HFF-Myc (cell line): ENCODE results near the gene DNAJC5.

ENCODE experiments used
- DNase-seq: peaks from one replicate; pipeline ENCODE4 v3.0.0-alpha.2; 2011; ENCODE audit warnings: low read depth; ENCODE audit errors: extremely low read depth
- H3K4me3 ChIP-seq: replicated peaks from 2 replicates; pipeline ENCODE4 v1.5.1; 2011; ENCODE audit warnings: low read depth, mild to moderate bottlenecking, control low read depth, low read length
- TF ChIP-seq, protein P1 (sequence below): IDR thresholded peaks from 2 replicates; pipeline ENCODE4 v1.5.1; 2012; ENCODE audit warnings: mild to moderate bottlenecking, low read depth, low read length, control low read depth; ENCODE audit errors: missing control alignments

DNAJC5 gene

DNA sequence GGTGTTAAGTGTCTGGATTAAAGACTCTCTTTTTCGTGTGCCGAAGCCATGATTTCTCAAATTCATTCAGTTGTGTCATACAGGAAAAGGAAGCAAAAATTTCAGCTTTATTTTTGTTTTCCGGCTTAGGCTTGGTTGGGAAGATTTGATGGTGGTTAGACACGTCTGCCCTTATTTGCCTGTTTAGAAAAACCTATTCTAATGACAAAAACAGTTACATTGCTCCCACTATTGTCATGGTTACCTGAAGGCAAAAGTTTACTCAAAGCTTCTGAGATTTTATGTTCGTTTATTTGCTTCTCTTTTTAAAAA, 982 bp downstream of the DNAJC5 start:
- peak overlapping the region; percentile 60 for H3K4me3 ChIP-seq
- no peak for DNase-seq
- TF ChIP-seq, protein P1, sequence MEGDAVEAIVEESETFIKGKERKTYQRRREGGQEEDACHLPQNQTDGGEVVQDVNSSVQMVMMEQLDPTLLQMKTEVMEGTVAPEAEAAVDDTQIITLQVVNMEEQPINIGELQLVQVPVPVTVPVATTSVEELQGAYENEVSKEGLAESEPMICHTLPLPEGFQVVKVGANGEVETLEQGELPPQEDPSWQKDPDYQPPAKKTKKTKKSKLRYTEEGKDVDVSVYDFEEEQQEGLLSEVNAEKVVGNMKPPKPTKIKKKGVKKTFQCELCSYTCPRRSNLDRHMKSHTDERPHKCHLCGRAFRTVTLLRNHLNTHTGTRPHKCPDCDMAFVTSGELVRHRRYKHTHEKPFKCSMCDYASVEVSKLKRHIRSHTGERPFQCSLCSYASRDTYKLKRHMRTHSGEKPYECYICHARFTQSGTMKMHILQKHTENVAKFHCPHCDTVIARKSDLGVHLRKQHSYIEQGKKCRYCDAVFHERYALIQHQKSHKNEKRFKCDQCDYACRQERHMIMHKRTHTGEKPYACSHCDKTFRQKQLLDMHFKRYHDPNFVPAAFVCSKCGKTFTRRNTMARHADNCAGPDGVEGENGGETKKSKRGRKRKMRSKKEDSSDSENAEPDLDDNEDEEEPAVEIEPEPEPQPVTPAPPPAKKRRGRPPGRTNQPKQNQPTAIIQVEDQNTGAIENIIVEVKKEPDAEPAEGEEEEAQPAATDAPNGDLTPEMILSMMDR, result no peak

DNA sequence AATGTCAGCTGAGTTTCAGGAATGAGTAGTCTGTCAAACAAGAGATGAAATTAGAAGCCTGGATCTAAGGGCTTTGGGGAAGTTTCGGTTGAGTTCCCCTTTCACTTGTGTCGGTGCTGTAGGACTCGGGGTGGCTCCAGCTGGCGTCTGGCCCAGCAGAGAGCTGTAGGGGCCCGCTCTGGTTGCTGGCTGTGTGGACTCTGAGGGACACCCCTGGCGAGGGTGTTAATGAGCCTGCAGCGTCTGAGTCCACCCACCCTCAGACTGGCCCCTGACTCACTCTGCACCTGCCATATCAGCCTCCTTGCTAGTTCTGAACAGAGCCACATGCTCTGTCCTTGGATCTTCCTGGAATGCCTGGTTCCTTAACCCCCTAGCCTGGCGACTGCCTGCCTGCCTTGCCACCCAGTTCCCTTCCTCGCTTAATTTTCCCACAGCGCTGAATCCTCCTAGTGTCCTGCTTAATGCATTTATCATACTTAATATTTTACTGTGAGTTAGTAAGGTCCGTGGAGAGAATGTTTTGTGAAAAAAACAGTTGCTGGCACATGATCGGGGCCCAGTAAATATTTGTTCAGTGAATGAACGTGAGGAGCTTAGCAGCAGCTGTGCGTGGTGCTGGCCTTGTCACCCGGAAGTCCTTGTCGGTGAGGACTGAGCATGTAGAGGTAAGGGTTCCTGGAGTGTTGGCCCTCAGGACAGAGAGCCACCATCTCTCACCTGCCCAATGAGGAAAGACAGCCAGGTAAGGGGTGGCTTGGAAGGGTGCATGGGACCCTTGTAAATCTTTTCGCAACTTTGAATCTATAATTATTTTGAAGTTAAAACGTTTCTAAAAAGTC, 1.6 kb downstream of the DNAJC5 start:
- TF ChIP-seq, protein P1, result no peak
- H3K4me3 ChIP-seq, result peak overlapping the region; percentile 60
- DNase-seq, result no peak

DNA sequence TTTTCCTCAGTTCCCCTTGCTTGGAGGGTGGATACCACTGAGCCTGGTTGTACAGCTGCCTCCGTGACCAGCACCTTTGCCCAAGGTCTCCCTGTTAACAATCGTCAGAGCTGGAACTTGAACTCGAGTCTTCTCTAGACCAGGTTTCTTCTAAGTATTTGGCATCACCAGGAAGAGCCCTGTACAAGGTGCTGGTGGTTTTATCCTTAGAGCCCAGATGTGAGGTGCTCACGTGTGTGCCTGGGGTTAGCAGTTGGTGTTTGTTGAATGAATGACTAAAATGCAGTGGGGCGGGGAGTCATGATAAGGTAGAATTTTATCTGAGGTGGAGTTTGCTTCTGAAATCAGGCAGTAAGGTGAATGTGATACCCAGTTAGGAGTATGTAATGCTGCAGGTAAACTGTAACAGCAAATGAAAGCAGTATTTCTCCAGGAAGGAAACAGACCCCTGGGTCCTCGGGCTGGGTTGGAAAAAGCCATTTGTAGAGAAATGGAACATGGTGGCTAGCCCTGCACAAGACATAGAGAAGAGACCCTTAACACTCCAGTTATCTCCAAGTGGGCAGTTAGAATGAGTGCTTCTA, 3.1 kb downstream of the DNAJC5 start:
- TF ChIP-seq, protein P1, result no peak
- no peak overlapping the region for H3K4me3 ChIP-seq
- DNase-seq, result no peak

DNA sequence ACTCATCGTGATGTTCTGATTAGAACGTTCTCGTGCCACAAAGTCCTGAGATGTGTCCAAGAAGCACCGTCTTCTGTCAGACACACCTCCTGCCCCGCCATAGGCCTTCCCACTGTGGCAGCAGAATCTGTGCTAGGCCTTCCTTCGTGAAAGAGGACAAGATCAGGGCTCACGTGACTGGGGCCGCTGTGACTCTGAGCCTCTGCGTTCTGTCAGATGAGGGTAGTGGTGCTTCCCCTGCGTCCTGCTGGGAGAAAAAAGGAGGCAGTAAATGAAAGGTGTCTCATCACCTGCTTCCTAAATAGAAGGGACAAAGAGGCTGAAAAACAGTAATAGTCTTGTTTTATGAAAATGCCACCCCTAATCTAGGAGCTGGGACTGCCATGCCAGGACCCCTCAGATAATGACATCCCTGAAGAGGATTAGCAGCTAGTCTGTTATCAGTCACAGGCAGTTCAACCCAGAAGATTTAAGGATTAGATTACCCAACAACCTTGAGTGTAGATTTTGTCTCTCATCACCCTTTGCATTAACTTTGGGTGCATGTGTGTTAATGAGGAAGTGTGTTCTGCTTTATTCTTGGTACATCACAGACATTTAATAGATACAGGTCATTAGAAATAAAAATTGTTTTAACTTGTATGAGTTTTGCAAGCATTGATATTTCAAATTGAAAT, 4.1 kb downstream of the DNAJC5 start:
- TF ChIP-seq, protein P1, result no peak
- no peak overlapping the region for H3K4me3 ChIP-seq
- DNase-seq, result no peak

DNA sequence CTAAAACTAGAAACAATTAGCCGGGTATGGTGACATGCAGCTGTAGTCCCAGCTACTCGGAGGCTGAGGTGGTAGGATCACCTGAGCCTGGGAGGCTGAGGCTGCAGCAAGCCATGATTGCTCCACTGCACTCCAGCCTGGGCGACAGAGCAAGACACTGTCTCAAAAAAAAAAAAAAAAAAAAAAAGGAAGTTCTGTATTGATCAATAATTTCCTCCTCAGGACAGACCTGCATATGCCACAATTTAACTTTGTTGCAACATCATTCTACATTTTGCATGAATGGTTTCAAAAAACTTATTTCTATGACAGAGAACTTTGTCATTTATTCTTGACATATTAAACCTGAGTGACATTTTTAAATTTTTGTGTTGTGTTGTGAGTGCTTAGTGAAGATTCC, 5.5 kb downstream of the DNAJC5 start:
- TF ChIP-seq, protein P1, result no peak
- no peak for DNase-seq
- no peak overlapping the region for H3K4me3 ChIP-seq

DNA sequence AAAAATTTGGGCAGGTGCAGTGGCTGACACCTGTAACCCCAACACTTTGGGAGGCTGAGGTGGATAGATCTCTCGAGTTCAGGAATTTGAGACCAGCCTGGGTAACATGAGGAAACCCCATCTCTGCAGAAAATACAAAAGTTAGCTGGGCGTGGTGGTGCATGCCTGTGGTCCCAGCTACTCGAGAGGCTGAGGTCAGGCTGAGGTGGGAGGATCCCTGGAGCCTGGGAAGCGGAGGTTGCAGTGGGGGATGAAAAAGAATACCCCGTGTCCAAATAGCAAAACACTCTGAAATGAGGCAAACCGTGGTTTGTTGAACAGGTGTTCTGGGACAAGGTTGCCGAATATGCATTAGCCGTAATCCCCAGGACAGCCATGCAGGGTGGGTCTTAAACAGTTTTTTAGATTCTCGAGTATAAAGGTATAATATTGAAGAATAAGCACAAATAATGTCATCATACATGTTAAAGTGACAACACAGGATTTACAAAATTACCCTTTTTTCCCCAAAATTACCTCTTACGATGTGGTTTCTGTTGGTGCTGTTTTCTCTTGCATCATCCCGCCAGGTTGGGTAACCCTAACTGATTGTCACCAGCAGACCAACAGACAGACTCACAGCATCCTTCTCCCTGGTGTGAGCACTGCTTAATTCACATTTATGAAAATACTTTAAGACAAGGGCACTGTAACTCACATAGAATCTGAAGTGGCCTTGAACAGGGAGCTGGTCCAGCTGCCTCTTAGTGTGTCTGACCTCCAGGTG, 9.1 kb downstream of the DNAJC5 start:
- TF ChIP-seq, protein P1, result no peak
- H3K4me3 ChIP-seq, result no peak overlapping the region
- no peak for DNase-seq
